ENCODE measurements around the gene DNAJC5.
A peak's percentile ranks its signal among the peaks of the same experiment; 100 is the strongest.

DNA sequence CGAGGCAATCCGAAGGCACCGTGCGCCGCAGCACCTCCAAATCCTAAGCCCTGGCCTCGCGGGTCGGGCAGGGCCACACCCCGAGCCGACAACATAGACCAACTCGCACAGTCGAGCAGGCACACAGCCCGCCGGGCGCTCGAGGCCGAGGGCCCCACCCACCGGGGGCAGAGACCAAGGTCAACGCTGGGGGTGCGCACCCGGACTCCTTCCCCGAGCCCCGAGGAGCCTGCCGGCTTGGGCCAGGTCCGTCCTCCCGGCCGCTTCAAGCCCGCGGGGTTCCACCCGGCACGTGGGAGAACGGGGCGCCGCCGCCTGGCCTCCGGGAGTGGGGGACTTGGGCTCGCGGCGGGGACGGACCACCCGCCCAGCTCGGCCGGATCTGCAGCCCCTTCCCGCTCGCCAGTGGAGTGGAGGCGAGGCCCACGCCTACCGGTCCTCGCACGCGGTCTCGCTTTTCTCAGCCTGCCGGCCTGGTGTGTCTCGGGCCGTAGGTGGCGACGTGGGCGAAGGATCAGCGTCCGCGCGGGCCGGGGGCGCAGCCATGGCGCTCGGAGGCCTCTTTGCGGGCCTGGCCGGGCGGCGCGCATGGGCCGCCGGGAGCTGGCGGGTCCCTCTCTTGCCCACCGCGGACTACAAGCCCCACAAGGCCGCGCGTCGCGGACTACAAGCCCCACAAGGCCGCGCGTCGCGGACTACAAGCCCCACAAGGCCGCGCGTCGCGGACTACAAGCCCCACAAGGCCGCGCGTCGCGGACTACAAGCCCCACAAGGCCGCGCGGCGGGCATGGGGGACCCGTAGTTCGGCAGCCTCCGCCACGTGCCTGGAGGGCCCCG, 61.1 kb downstream of the DNAJC5 start, which contains the start of gene UCKL1:
- TF ChIP-seq CTCF (IDR thresholded peaks at IDR 0.05) (no peak; the same call in 1 of the 2 replicates), TCF7L2 (IDR thresholded peaks at IDR 0.05; ENCODE audit: low read depth, low read length) (0 out of 2 replicates have a peak, but pooled peaks have one; percentile 18), SIN3A (IDR thresholded peaks at IDR 0.05; ENCODE audit: borderline replicate concordance, insufficient read depth, low read depth, low read length) (0 out of 2 replicates have a peak, but pooled peaks have one; percentile 68), POLR2AphosphoS5 (IDR thresholded peaks at IDR 0.05; ENCODE audit: low read depth, low read length) (peak; percentile 51; the same call in 1 of the 2 replicates)
- TF ChIP-seq, protein P1, sequence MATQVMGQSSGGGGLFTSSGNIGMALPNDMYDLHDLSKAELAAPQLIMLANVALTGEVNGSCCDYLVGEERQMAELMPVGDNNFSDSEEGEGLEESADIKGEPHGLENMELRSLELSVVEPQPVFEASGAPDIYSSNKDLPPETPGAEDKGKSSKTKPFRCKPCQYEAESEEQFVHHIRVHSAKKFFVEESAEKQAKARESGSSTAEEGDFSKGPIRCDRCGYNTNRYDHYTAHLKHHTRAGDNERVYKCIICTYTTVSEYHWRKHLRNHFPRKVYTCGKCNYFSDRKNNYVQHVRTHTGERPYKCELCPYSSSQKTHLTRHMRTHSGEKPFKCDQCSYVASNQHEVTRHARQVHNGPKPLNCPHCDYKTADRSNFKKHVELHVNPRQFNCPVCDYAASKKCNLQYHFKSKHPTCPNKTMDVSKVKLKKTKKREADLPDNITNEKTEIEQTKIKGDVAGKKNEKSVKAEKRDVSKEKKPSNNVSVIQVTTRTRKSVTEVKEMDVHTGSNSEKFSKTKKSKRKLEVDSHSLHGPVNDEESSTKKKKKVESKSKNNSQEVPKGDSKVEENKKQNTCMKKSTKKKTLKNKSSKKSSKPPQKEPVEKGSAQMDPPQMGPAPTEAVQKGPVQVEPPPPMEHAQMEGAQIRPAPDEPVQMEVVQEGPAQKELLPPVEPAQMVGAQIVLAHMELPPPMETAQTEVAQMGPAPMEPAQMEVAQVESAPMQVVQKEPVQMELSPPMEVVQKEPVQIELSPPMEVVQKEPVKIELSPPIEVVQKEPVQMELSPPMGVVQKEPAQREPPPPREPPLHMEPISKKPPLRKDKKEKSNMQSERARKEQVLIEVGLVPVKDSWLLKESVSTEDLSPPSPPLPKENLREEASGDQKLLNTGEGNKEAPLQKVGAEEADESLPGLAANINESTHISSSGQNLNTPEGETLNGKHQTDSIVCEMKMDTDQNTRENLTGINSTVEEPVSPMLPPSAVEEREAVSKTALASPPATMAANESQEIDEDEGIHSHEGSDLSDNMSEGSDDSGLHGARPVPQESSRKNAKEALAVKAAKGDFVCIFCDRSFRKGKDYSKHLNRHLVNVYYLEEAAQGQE (IDR thresholded peaks at IDR 0.05; ENCODE audit: insufficient read depth in 1 of 2, low read depth in 2 of 2, low read length in 1 of 2): no peak

All from Panc1 (cell line).